Colon (tissue), 2 donors: ENCODE results near the gene AGER.
"Not testable (repeated sequence)": the region's sequence is repeated elsewhere in the genome, so short reads cannot be mapped to it uniquely, and the experiment has no call there.

Experiments
- FAIRE-seq: peaks from 2 replicates; lab custom pipeline; 2012; peaks lifted over from hg19 to GRCh38; lab: Jason Lieb, UNC
- donor health status: control.
- donor health status: control.

The AGER gene

GRCh38 chr6:32184084-32184640 lies at the start of gene AGER:
AGER (minus strand) TSS chr6:32184253; CDS start chr6:32184222, 31 bp downstream.
- FAIRE-seq, result no peak

- no peak for FAIRE-seq
Measured at GRCh38 chr6:32226434-32226833, 42.4 kb upstream of the AGER start.

DNA sequence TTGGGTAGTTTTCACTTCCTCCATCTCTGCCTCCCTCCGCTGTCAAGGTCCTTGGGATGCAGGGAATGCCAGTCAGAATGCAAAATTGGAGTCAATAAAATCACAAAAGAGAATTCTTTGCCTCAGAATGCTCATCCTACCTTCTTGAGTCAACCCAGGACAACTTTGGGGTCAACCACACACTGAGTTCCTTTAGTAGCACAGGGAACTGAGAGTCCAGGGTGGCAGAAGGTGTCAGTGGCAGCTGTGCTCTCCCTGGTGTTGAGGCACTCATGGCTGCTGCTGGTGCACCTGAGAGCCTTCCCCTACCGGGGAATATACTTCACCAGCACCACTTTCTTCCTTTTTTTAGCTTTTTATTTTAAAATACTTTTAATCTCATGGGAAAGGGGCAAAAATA lies 40.6 kb upstream of the AGER start:
- no peak for FAIRE-seq

- no peak for FAIRE-seq
Measured at GRCh38 chr6:32223258-32224235, 39.5 kb upstream of the AGER start, which contains the start of gene NOTCH4. NOTCH4 (minus strand) TSS chr6:32224067; CDS start chr6:32223928, 139 bp downstream.

DNA sequence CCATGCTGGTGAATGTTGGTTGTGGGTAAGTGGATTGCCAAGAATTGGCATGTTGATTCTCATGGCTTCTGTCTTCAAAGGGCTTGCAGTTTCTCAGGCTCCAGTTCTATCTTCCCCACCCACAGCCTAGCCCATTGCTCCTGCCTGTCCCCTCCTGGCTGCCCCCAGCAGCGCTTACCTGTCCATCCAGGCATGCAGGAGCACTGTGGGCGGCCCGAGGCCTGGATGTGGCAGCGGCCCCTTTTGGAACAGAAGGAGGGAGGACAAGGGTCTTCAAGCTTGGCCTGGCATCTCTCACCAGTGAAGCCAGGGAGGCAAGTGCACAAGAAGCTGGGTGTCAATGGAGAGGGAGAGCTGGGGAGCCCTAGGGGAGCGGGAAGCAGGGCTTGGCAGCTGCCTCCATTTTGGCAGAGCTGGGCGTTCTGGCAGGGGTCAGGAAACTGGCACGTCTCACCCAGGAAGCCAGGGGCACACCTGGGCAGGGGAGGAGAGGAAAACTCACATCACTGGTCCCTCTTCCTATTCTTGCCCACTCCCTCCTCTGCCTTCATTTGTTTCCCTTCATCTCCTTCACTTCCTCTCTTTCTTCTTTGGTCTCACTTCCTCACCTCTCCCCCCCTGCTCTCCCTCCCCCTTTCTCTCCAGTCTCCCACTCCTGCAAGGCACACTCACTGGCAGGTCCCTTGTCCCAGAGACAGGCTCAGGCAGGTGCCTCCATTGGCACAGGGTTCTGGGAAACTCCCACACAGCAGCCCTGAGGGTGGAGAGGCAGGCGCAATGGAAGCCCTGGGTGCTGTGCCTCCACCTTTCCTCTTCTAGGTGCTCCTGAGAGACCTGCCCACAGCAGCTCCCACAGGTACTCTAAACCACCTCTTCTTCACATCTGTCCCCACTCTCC lies 38.5 kb upstream of the AGER start:
- no peak for FAIRE-seq

DNA sequence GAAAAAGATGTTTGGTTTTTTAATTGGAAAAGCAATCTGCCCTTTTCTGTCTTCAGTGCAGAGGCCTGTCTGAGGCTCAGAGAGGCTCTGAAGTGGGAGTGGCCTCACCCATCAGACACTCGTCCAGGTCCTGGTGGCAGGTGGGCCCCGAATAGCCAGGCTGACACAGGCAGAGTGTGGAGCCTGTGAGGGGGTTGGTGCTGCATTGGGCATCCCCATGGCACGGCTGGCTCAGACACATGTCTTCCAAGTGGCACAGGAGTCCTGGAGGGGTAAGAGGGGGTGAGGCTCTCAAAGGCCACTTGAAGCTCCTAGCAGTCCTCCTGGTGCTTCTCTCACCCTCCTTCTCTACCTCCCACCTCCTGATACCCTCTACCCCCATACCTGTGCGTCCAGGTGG lies 36.0 kb upstream of the AGER start:
- FAIRE-seq, result no peak

GRCh38 chr6:32218167-32218566 lies 34.1 kb upstream of the AGER start:
- FAIRE-seq, result no peak

DNA sequence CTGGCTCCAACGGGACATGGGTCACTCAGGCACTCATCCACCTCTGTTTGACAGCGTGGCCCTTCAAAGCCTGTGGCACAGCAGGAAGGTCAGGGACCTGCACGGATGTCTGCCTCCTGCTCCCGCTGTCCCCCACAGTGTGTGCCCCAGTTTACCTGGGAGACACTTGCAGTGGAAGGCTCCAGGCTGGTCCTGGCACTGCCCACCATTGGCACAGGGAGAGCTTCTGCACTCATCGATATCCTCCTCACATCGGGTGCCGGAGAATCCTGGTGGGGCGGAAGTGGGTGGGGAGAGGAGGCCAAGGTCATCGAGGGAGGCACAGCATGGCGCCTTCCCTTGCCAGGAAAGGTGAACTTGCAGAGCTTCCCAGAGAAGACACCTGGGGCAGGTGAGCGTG lies 32.9 kb upstream of the AGER start:
- no peak for FAIRE-seq

DNA sequence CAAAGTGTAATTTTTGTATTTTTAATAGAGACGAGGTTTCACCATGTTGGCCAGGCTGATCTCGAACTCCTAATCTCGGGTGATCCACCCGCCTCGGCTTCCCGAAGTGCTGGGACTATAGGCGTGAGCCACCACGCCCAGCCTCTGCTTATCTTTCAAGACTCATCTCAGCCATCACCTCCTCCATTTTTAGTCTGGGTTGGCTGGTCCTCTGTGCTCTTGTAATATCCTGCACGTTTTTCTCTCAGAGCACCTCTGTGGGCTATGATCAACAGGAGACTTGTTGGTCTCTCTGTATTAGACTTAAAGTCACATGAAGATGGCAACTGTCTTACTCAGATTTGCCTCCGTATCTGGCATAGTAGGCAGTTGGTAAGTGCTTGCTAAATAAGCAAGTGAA lies 32.2 kb upstream of the AGER start:
- no peak for FAIRE-seq

DNA sequence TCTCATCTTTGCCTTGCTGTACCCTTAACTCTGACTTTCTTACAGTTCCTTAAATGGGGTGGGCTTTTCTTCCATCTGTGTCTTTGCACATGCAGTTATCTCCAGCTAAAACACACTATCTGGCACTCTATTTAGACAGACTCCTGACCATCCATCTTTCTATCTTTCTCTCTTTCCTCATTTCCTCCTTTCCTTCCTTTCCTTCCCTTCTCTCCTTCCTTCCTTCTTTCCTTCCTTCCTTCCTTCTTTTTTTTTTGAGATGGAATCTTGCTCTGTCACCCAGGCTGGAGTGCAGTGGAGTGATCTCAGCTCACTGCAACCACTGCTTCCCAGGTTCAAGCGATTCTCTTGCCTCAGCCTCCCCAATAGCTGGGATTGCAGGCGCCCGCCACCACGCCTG lies 31.6 kb upstream of the AGER start:
- FAIRE-seq, result no peak

GRCh38 chr6:32214126-32214525 lies 30.1 kb upstream of the AGER start:
- FAIRE-seq, result no peak

GRCh38 chr6:32213649-32214048 lies 29.6 kb upstream of the AGER start:
- no peak for FAIRE-seq

- no peak for FAIRE-seq
Measured at GRCh38 chr6:32212076-32212760, 28.2 kb upstream of the AGER start.

GRCh38 chr6:32211432-32211831 lies 27.4 kb upstream of the AGER start:
- not testable (repeated sequence) for FAIRE-seq

- FAIRE-seq, result no peak
Measured at GRCh38 chr6:32210191-32210601, 26.1 kb upstream of the AGER start.

- FAIRE-seq, result no peak
Measured at GRCh38 chr6:32208996-32209395, 24.9 kb upstream of the AGER start.

DNA sequence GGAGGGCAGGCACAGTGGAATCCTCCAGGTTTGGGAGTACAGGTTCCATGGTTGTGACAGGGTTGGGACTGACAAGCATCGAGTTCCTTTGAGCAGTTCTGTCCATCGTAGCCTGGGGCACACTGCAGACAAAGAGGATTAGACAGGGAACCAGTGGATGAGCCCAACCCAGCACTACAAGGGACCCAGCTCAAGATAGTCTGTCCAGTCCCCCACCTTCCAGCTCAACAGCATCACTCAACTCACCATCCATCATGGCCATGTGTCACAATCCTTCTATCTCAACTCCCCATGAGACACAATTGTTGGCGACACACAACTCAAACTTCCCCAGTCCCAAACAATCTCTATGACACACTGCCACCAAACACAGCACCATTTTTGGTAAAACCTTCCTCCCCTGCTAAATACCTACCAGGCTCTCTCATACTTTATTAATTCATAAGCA lies 20.2 kb upstream of the AGER start:
- FAIRE-seq, result no peak

DNA sequence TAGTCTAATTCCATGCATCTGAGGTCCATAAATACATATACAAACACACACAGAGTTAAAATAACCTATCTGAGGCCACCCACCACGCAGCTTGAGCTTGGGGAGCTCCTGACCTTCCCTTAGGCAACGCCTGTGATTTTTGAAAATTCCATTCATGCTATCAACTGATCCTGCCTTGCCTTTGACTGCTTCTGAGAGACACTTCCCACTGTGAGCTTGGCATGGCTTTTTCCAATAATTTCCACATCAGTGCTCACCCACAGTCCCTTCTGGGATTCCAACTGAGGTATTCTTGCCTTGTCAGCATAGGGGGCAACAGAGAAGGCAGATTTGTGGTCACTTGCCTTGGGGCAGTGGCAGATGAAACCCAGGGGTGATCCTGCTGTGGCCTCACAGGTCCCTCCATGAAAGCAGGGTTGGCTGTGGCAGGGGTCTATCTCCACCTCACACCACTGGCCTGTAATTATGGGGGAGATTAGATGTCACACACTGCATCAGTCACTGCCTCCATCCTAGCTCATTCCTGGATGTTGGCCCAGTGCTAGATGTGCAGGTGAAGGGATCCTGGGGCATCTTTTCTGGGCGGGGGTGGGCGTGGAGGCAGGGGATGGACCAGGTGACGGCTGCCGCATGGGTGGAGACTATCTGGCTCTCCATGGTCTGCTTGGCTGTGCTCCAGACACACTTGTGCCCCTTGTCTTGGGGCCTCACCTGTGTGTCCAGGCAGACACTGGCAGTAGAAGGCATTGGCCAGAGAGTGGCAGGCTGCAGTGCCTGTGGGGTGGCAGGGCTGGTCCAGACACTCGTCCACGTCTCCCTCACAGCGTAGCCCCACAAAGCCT lies 19.6 kb upstream of the AGER start:
- no peak for FAIRE-seq

DNA sequence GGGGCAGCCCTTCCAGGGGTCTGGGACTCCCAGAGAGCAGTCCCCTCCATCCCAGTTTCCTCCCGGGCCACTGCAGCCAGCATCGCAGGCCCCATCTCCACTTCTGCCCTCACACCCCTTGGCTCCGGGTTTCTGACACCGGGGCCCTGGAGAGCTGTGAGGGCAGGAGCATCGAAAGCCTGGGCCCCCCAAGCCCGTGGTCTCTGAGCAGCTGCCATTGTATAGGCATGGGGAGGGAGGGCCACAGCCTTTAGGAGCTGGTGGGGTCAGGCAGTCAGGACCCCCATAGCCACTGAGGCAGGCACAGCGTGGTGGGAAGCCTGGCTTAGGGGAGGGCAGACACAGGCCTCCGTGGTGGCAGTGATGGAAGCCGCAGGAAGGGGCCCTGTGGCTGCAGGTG lies 18.1 kb upstream of the AGER start:
- FAIRE-seq, result no peak

DNA sequence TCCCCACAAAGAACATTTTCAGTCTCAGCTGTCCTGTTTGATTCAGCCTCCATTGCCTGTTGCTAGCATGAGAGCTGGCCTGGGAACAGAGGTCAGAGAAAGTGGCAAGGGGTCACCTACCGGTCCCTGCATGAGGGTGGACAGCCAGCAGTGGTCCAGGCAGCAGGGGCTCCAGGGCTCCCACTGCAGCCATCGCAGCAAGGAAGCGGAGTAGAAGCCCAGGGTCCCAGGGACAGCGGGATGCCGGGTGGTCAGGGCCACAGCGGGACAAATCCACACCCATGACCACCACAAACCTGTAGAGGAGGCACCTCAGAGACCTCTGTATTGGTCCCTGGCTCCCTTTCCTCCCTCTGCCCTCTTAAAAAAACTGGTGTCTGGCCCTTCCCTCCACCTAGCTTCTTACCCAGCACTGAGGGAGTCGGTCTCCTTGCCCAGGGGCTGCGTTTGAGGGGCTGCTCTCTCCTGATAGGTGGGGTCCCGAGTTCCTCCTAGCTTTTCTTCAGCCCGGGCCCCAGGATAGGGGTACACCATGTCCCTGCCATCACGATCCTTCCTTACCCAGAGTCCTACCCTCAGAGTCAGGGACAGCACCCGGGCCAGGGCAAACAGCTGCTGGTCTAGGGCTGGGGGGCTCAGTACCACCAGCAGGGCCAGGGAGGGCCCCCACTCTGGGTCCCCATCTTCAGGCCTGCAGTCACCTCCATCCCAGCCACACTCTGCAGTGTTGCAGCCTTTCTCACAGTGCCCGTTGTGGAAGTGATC lies 16.8 kb upstream of the AGER start:
- FAIRE-seq, result no peak
